Glutamatergic neuron (in vitro differentiated cells): ENCODE measurements around the gene MCCC2. TPM values are rescaled to one million over a fixed set of nuclear protein-coding genes. Genes with fewer than 3 reads are reported as not detected.
"Not testable (repeated sequence)": the region's sequence is repeated elsewhere in the genome, so short reads cannot be mapped to it uniquely, and the experiment has no call there.

Source experiments
- DNase-seq: peaks from one replicate; pipeline ENCODE4 v3.0.0; 2022
- H3K27ac Mint-ChIP-seq: one replicate; pipeline ENCODE4 v1.8.0; 2020; ENCODE audit warnings: mild to moderate bottlenecking, mixed read lengths, inconsistent platforms; ENCODE audit not compliant: unreplicated experiment
- H3K27me3 Mint-ChIP-seq: one replicate; pipeline ENCODE4 v1.8.0; 2020; ENCODE audit warnings: mild to moderate bottlenecking, moderate library complexity, mixed read lengths, inconsistent platforms; ENCODE audit not compliant: unreplicated experiment
- H3K36me3 Mint-ChIP-seq: one replicate; pipeline ENCODE4 v1.8.0; 2020; ENCODE audit warnings: mild to moderate bottlenecking, mixed read lengths, inconsistent platforms; ENCODE audit not compliant: unreplicated experiment
- H3K4me1 Mint-ChIP-seq: one replicate; pipeline ENCODE4 v1.8.0; 2020; ENCODE audit warnings: mild to moderate bottlenecking, low read depth, mixed read lengths, inconsistent platforms; ENCODE audit not compliant: unreplicated experiment
- H3K4me3 Mint-ChIP-seq: one replicate; pipeline ENCODE4 v1.8.0; 2020; ENCODE audit warnings: mild to moderate bottlenecking, mixed read lengths, inconsistent platforms; ENCODE audit not compliant: unreplicated experiment
- H3K9me3 Mint-ChIP-seq: one replicate; pipeline ENCODE4 v1.8.0; 2020; ENCODE audit warnings: mild to moderate bottlenecking, moderate library complexity, mixed read lengths, inconsistent platforms; ENCODE audit not compliant: unreplicated experiment
- CTCF ChIP-seq: fragments of 200-600 bp; sonication (generic); IDR thresholded peaks from one replicate; pipeline ENCODE4 v1.5.0; 2021; ENCODE audit not compliant: partially characterized antibody, unreplicated experiment
- total RNA-seq: library from RNA; stranded (reverse); fragmentation: NEBNext Ultra II Directional; extraction: Animal tissue kit (Norgen Biotek cat#: 25700); gene quantifications from one replicate; pipeline ENCODE4 v1.2.1, GENCODE V29; 2021; ENCODE audit not compliant: unreplicated experiment

MCCC2 gene
- total RNA-seq, 1 donor from 2014 or later, result 17.3 TPM

- DNase-seq, result no peak
- Mint-ChIP-seq H3K27ac (no peak overlapping the region), H3K9me3 (no peaks in the 10 kb centered on the region), H3K4me3 (no peak overlapping the region), H3K36me3 (no peaks in the 10 kb centered on the region), H3K27me3 (no peaks in the 10 kb centered on the region), H3K4me1 (no peaks in the 10 kb centered on the region)
- no peak for TF ChIP-seq CTCF
These were observed 22.2 kb upstream of the MCCC2 start for GRCh38 chr5:71564895-71565294.

- TF ChIP-seq CTCF, result no peak
- Mint-ChIP-seq H3K27me3 (no peaks in the 10 kb centered on the region), H3K9me3 (no peaks in the 10 kb centered on the region), H3K4me3 (no peak overlapping the region), H3K4me1 (no peaks in the 10 kb centered on the region), H3K36me3 (no peaks in the 10 kb centered on the region), H3K27ac (no peak overlapping the region)
- no peak for DNase-seq
These were observed 17.2 kb upstream of the MCCC2 start for GRCh38 chr5:71569748-71570509.

DNA sequence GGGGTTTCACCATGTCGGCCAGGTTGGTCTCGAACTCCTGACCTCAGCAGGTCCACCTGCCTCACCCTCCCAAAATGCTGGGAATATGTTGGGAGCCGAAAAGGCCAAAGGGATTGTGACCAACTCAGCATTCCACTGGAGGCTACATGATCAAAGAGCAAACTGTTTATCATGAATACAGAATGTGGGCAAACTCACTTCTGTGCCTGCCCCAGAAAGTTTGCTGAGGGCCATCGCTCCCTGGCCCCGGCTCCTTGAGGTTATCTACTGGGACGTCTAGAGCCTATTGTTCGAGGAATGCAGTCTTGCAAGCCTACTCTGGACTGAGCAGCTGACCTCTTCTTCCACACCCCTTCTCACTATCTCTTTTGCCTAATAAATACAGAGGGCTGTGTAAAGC, 15.3 kb upstream of the MCCC2 start:
- H3K27ac Mint-ChIP-seq, result not testable (repeated sequence)

GRCh38 chr5:71573591-71573990, 13.5 kb upstream of the MCCC2 start:
- no peak for DNase-seq
- TF ChIP-seq CTCF, result no peak
- Mint-ChIP-seq H3K27me3 (no peaks in the 10 kb centered on the region), H3K4me1 (no peaks in the 10 kb centered on the region), H3K4me3 (no peak overlapping the region), H3K36me3 (peaks cover 16% of the 10 kb centered on the region), H3K27ac (no peak overlapping the region), H3K9me3 (peaks cover 3% of the 10 kb centered on the region)

More for the DNA sequence above, 15.3 kb upstream of the MCCC2 start:
- not testable (repeated sequence) for H3K4me1 Mint-ChIP-seq, DNase-seq, H3K36me3 Mint-ChIP-seq, H3K4me3 Mint-ChIP-seq, H3K9me3 Mint-ChIP-seq, H3K27me3 Mint-ChIP-seq

DNA sequence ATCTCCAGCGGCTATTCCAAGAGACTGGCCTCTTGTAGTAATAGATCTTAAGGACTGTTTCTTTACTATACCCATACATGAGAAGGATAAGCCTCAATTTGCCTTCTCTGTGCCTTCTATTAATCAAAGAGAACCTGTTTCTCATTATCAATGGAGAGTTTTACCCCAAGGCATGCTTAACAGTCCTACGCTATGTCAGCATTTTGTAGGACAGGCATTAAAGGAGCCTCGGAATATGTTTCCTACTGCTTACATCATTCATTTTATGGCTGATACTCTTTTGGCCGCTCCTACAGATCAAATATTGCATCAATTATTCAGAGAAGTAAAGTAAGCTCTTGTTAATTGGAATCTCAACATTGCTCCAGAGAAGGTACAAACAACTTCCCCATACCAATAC, 11.6 kb upstream of the MCCC2 start:
- not testable (repeated sequence) for H3K27me3 Mint-ChIP-seq, DNase-seq, H3K4me1 Mint-ChIP-seq, H3K9me3 Mint-ChIP-seq, H3K27ac Mint-ChIP-seq, H3K4me3 Mint-ChIP-seq
- H3K36me3 Mint-ChIP-seq, result peaks cover 19% of the 10 kb centered on the region

- peaks cover 19% of the 10 kb centered on the region for H3K36me3 Mint-ChIP-seq
- no peaks in the 10 kb centered on the region for H3K4me1 Mint-ChIP-seq
- H3K9me3 Mint-ChIP-seq, result peaks cover 3% of the 10 kb centered on the region
- no peak for TF ChIP-seq CTCF
- no peaks in the 10 kb centered on the region for H3K27me3 Mint-ChIP-seq
- no peak for DNase-seq
- no peak overlapping the region for H3K4me3 Mint-ChIP-seq
- H3K27ac Mint-ChIP-seq, result no peak overlapping the region
These were observed 10.9 kb upstream of the MCCC2 start for GRCh38 chr5:71576241-71576640.

DNA sequence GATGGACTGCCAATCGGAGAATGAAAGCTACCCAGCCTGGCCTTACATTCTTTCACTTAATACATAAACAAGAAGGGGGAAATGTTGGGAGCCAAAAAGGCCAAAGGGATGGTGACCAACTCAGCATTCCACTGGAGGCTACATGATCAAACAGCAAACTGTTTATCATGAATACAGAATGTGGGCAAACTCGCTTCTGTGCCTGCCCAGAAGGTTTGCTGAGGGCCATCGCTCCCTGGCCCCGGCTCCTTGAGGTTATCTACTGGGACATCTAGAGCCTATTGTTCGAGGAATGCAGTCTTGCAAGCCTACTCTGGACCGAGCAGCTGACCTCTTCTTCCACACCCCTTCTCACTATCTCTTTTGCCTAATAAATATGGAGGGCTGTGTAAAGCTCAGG, 9.3 kb upstream of the MCCC2 start:
- not testable (repeated sequence) for H3K9me3 Mint-ChIP-seq, H3K27me3 Mint-ChIP-seq, H3K4me1 Mint-ChIP-seq, H3K4me3 Mint-ChIP-seq, H3K27ac Mint-ChIP-seq, DNase-seq
- H3K36me3 Mint-ChIP-seq, result peaks cover 19% of the 10 kb centered on the region
